Testis (tissue), 2 donors: ENCODE measurements around the gene KLHL26.

Experiments used
- CTCF ChIP-seq, 3 experiments: fragments of 450-650 bp in 2 of 3; fragments of 200-600 bp in 1 of 3; sonication (generic) in 1 of 3; IDR thresholded peaks; one replicate each; pipeline ENCODE4 v1.5.1; 2016 to 2019; ENCODE audit warnings: antibody characterized with exemption in 3 of 3, mild to moderate bottlenecking in 2 of 3, moderate library complexity in 1 of 3
- POLR2A ChIP-seq: fragments of 450-650 bp; IDR thresholded peaks from one replicate; pipeline ENCODE4 v1.6.1; 2017; ENCODE audit warnings: antibody characterized with exemption, mild to moderate bottlenecking, moderate library complexity

GRCh38 chr19:18710996-18711751 is 74.3 kb downstream of the KLHL26 start:
- TF ChIP-seq CTCF (IDR thresholded peaks at IDR 0.05): no peak
- TF ChIP-seq POLR2A: no peak
